ENCODE data around the gene TMC5. TPM values are rescaled to one million over a fixed set of nuclear protein-coding genes. Genes with fewer than 3 reads are reported as not detected.

Gene TMC5
- total and polyA plus RNA-seq, 2 of the 13 experiments (the other 11 are each of a cell fraction or from before 2014, with no cell fraction given), result 0.09 to 0.41 TPM

GRCh38 chr16:19384656-19385055, 33.0 kb upstream of the TMC5 start:
- no peak overlapping the region for H3K4me2 ChIP-seq (ENCODE audit: low read depth, low read length)
- H2AFZ ChIP-seq (ENCODE audit: low read length), result no peak overlapping the region
- no TSS peak for BruUV-seq (replicated peaks)
- in situ Hi-C loops (cut with HindIII; ENCODE audit: extremely low pct_ligation_motif_present, low pct_unique_long_range_greater_than_20kb), result loop anchor here (5.0 kb wide), 1 partner anchor 118 kb away; no protein-coding TSS in a partner anchor
- H3K4me3 ChIP-seq (replicated peaks in 1 of 3; ENCODE audit: insufficient read depth in 1 of 3, low read depth in 2 of 3, low read length in 3 of 3), result no peak overlapping the region
- peaks cover 27% of the 10 kb centered on the region for H3K4me1 ChIP-seq (ENCODE audit: insufficient read depth, low read length)
- WGBS (ENCODE audit: low lambda C conversion rate), result 0% methylated on average over 2 of the region's 2 CpGs
- H3K9ac ChIP-seq (ENCODE audit: insufficient read depth, low read depth, low read length), result no peak overlapping the region
- H4K20me1 ChIP-seq (ENCODE audit: insufficient read depth, low read length), result no peaks in the 10 kb centered on the region
- intact Hi-C loops (cut with micrococcal nuclease; ENCODE audit: unreplicated experiment), result loop anchor here (5.0 kb wide), 1 partner anchor 103 kb away; no protein-coding TSS in a partner anchor
- no peaks in the 10 kb centered on the region for H3K79me2 ChIP-seq (ENCODE audit: insufficient read depth, low read length)
- CTCF ChIA-PET (ENCODE audit: low intra/inter-chr PET ratio, low total read pairs), result interaction anchor here (1.2 kb wide), 1 partner anchor 118 kb away, joined by 3 read pairs; no protein-coding TSS in a partner anchor
- POLR2A ChIA-PET, result no interaction called here
- DNase-seq (ENCODE audit: low spot score), result no peak
- no peaks in the 10 kb centered on the region for H3K27me3 ChIP-seq (ENCODE audit: control insufficient read depth in 1 of 2, insufficient read depth in 2 of 2, low read length in 2 of 2)
- H3K9me3 ChIP-seq (ENCODE audit: low read length), result no peaks in the 10 kb centered on the region
- H3K27ac ChIP-seq (ENCODE audit: extremely low read length, insufficient read depth, low read length), result no peak overlapping the region
- FAIRE-seq, result no peak
- no peak for TF ChIP-seq ZNF230 (CRISPR knock-in tag; IDR thresholded peaks at IDR 0.05)
- TF ChIP-seq TP53 (CRISPR knock-in tag; conservative IDR thresholded peaks at IDR 0.05), result no peak
- TF ChIP-seq FOXA1 (IDR thresholded peaks at IDR 0.05), result no peak
- TF ChIP-seq FOXA1 (CRISPR knock-in tag; IDR thresholded peaks at IDR 0.05), result no peak
- no peak for TF ChIP-seq GATAD1 (CRISPR knock-in tag; IDR thresholded peaks at IDR 0.05)
- TF ChIP-seq RNF2 (conservative IDR thresholded peaks at IDR 0.05; ENCODE audit: low read depth), result no peak
- TF ChIP-seq XRCC5 (optimal IDR thresholded peaks at IDR 0.05; ENCODE audit: low read length), result no peak
- TF ChIP-seq ZNF879 (CRISPR knock-in tag; IDR thresholded peaks at IDR 0.05), result no peak
- no peak for TF ChIP-seq ZNF296 (CRISPR knock-in tag; conservative IDR thresholded peaks at IDR 0.05)
- no peak for TF ChIP-seq ZNF558 (CRISPR knock-in tag; IDR thresholded peaks at IDR 0.05; ENCODE audit: borderline replicate concordance)
- no peak for TF ChIP-seq FOXC1 (CRISPR knock-in tag; IDR thresholded peaks at IDR 0.05; ENCODE audit: borderline replicate concordance)
- no peak for TF ChIP-seq HDAC2 (CRISPR knock-in tag; IDR thresholded peaks at IDR 0.05)
- H3K36me3 ChIP-seq (replicated peaks in 1 of 2; ENCODE audit: control insufficient read depth in 1 of 2, insufficient read depth in 2 of 2, low read length in 2 of 2), result no peaks in the 10 kb centered on the region
- ATAC-seq, result no peak
